ENCODE data around the gene PIGZ.
A peak's percentile ranks its signal among the peaks of the same experiment; 100 is the strongest.
"Not testable (repeated sequence)": the region's sequence is repeated elsewhere in the genome, so short reads cannot be mapped to it uniquely, and the experiment has no call there.

Gene PIGZ

GRCh38 chr3:196948442-196949284 is 20.0 kb downstream of the PIGZ start:
- no peak for DNase-seq (ENCODE audit: low spot score)

GRCh38 chr3:196947860-196948441 is 20.7 kb downstream of the PIGZ start:
- DNase-seq (ENCODE audit: low spot score) = no peak

- no peak for DNase-seq (ENCODE audit: low spot score)
Observed at GRCh38 chr3:196947136-196947859, 21.3 kb downstream of the PIGZ start.

GRCh38 chr3:196944037-196944790 is 24.4 kb downstream of the PIGZ start:
- DNase-seq (ENCODE audit: low spot score) = not testable (repeated sequence)

GRCh38 chr3:196942915-196943277 is 25.7 kb downstream of the PIGZ start:
- no peak for DNase-seq (ENCODE audit: low spot score)

- DNase-seq (ENCODE audit: low spot score) = peak; percentile 94
Observed at GRCh38 chr3:196942226-196942914, 26.3 kb downstream of the PIGZ start, which contains the start of gene NCBP2. Gene NCBP2 (minus strand): TSS chr3:196942528. CDS start chr3:196942503, 25 bp downstream.

GRCh38 chr3:196941729-196942225 is 26.9 kb downstream of the PIGZ start:
- peak; percentile 45 for DNase-seq (ENCODE audit: low spot score)

GRCh38 chr3:196938576-196938975 is 30.1 kb downstream of the PIGZ start:
- no peak for DNase-seq (ENCODE audit: low spot score)

- no peak for DNase-seq (ENCODE audit: low spot score)
Observed at GRCh38 chr3:196938124-196938523, 30.5 kb downstream of the PIGZ start.

GRCh38 chr3:196936288-196936687 is 32.3 kb downstream of the PIGZ start:
- DNase-seq (ENCODE audit: low spot score) = no peak

- peak; percentile 74 for DNase-seq (ENCODE audit: low spot score)
Observed at GRCh38 chr3:196932600-196932999, 36.0 kb downstream of the PIGZ start.

GRCh38 chr3:196931828-196932587 is 36.6 kb downstream of the PIGZ start:
- DNase-seq (ENCODE audit: low spot score) = peak; percentile 69

GRCh38 chr3:196931157-196931556 is 37.5 kb downstream of the PIGZ start:
- DNase-seq (ENCODE audit: low spot score) = peak; percentile 34

- no peak for DNase-seq (ENCODE audit: low spot score)
Observed at GRCh38 chr3:196927571-196928453, 40.8 kb downstream of the PIGZ start.

GRCh38 chr3:196920733-196921132 is 47.9 kb downstream of the PIGZ start:
- DNase-seq (ENCODE audit: low spot score) = no peak

- no peak for DNase-seq (ENCODE audit: low spot score)
Observed at GRCh38 chr3:196918968-196919367, 49.7 kb downstream of the PIGZ start.

GRCh38 chr3:196916995-196917394 is 51.6 kb downstream of the PIGZ start:
- DNase-seq (ENCODE audit: low spot score) = no peak

GRCh38 chr3:196916221-196916620 is 52.4 kb downstream of the PIGZ start:
- DNase-seq (ENCODE audit: low spot score) = no peak

- no peak for DNase-seq (ENCODE audit: low spot score)
Observed at GRCh38 chr3:196915375-196915774, 53.3 kb downstream of the PIGZ start.

GRCh38 chr3:196914866-196915265 is 53.8 kb downstream of the PIGZ start:
- no peak for DNase-seq (ENCODE audit: low spot score)
